GM19455 (cell line): ENCODE data around the gene SLC31A1.

Experiments
- ATAC-seq: cut with Tn5 transposase; IDR thresholded peaks from one replicate; pipeline ENCODE4 v1.9.1; 2021; ENCODE audit not compliant: unreplicated experiment

Gene SLC31A1

GRCh38 chr9:113302792-113303418, 81.6 kb downstream of the SLC31A1 start, which contains the start of gene RNF183:
TSS of gene RNF183 (minus strand) at chr9:113303376. CDS start at chr9:113298184, 5,192 bp downstream.
- no peak for ATAC-seq

GRCh38 chr9:113306566-113306965, 85.2 kb downstream of the SLC31A1 start:
- ATAC-seq = no peak

- no peak for ATAC-seq
These were observed 86.1 kb downstream of the SLC31A1 start for GRCh38 chr9:113307396-113307975.

GRCh38 chr9:113309204-113309813, 88.0 kb downstream of the SLC31A1 start:
- ATAC-seq = no peak

- ATAC-seq = no peak
These were observed 89.2 kb downstream of the SLC31A1 start for GRCh38 chr9:113310538-113310937.

GRCh38 chr9:113311961-113312360, 90.6 kb downstream of the SLC31A1 start:
- ATAC-seq = no peak

- no peak for ATAC-seq
These were observed 91.9 kb downstream of the SLC31A1 start for GRCh38 chr9:113313261-113313660.
